ENCODE results near the gene MYO7B.
A peak's percentile ranks its signal among the peaks of the same experiment; 100 is the strongest.

MYO7B gene

DNA sequence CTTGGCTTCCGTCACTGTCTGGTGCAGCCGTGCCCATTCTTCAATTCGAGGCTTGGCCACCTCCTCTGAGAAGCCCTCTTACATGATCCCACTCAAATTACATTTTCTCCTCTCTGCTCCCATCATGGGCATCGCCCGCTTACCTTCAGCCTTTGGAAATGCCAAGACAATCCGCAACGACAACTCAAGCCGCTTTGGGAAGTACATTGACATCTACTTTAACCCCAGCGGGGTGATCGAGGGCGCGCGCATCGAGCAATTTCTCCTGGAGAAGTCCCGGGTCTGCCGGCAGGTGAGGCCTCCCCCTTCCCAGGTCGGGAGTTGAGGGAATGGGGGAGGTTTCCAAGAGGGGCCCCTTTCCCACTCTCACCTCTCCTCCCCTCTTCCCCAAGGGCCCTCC is 38.3 kb downstream of the MYO7B start:
- DNase-seq (ENCODE audit: low read depth): no peak

DNA sequence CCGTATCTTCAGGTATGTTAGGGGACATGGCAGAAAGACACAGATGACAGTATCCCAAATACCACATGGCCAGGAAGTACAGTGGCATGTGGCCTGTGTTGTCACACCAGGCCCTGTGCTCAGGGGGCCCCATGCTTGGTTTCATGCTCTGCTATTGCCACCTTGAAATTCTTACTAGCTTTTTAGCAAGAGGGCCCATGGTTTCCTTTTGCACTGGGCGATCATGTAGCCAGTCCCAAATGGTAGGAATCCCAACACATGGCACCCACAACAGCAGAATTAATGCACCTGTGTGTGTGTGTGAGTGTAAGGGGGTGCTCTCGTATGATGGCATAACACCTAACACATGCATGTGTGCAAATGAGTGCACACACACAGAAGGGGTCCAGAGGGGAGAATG is 39.2 kb downstream of the MYO7B start:
- DNase-seq (ENCODE audit: low read depth): no peak

DNA sequence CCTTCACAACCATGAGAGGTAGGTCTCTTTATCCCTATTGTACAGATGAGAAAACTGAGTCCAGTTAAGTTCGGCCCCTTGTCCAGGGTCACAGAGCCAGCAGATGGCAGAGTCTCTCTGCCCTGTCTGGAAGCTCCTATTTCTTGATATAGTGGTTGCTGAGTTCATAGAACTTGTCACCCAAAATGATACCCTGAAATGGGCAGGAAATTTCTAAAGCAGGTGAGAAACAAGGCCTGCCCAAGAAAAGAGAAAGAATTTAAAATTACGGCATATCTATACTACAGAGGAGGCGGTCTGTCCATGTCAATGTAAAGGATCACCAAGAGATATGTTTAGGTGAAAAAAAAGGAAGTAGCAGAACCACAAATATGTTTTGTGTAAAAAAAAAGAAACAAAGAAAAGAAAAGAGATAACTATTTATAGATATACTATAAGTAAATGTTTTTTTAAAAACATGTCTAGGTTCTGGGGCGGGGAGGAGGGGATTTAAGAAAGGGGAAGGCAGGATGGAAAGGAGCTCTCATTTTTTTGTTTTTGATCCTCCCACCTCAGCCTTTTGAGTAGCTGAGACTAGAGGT is 39.8 kb downstream of the MYO7B start:
- DNase-seq (ENCODE audit: low read depth): no peak

DNA sequence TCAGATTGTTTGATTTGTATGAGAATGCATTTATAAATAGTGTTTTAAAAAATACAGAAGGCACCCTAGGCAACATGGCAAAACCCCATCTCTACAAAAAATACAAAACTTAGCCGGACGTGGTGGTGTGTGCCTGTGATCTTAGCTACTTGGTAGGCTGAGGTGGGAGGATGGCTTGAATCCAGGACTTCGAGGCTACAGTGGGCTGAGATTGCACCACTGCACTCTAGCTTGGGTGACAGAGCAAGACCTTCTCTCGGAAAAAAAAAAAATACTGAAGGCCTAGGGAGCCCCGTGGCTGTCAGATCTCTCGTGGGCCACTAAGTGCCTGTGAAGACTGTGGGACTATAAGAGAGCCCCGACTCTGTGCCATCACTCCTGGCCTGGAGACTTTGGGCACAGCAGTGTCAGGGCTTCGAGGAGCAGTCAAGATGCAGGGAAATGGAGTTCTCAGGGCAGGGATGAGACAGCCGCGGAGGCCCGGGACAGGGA is 40.5 kb downstream of the MYO7B start:
- DNase-seq (ENCODE audit: low read depth): no peak

DNA sequence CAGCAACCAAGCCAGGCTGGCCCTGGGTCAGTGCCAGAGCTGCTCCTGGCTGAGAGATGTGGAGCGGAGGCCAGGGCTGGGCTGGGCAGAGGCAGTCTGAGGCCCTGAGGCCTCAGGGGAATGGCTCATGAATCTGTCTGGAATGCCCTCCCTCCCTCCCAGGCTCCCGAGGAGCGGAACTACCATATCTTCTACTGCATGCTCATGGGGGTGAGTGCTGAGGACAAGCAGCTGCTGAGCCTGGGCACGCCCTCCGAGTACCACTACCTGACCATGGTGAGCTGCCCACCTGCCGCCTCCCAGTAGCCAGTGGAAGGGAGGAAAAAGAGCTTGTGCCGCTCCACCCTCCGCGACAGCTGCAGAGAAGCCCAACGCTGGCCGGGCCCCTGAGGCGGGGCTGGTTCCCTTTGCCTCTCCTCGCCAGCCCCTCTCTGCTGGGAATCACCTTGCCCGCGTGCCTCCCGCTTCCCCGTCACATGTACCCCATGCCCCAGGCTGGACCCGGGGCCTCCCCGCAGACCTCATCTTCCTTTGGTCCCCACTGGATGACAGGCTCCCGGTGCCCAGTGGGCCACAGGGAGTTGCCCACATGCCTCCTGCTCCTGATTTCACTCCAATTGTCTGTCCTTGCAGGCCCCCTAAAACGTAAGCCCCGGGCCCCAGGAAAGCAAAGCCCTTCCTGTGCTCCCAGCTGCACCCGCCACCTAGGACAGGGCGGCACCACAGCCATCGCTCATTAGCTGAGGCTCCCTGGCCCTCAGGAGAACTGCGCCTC is 41.1 kb downstream of the MYO7B start:
- peak; percentile 94 for DNase-seq (ENCODE audit: low read depth)

DNA sequence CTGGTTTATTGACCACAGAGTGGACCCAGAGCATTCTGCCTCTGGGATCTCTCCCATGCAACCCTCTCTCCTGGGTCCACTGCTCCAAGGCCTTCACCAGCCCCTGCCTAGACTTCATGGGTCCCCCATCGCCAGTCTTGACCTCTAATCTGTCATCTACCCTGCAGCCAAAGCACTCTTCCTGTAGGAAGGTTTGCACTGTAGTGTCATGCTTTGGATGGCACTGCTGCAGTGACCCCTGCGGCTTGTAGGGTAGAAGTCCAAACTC is 41.7 kb downstream of the MYO7B start:
- DNase-seq (ENCODE audit: low read depth): no peak

DNA sequence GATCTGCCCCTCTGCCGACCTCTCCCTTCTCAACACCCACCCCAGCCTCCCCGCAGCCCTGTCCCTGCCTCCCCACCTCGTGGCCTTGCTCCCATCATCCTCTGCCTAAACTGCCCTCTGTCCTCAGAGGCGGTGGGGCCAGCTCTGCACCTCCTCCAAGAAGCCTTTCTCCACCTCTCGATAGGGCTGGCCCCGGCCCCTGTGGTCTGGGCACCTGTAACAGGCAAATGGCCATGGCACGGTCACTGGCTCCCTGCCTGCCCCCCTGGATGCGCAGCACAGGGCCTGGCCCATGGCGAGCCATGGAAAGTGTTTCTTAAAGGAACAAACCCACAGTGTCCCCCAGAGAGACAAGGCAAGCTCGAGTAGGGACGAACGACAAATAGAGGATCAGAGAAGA is 42.0 kb downstream of the MYO7B start:
- no peak for DNase-seq (ENCODE audit: low read depth)

DNA sequence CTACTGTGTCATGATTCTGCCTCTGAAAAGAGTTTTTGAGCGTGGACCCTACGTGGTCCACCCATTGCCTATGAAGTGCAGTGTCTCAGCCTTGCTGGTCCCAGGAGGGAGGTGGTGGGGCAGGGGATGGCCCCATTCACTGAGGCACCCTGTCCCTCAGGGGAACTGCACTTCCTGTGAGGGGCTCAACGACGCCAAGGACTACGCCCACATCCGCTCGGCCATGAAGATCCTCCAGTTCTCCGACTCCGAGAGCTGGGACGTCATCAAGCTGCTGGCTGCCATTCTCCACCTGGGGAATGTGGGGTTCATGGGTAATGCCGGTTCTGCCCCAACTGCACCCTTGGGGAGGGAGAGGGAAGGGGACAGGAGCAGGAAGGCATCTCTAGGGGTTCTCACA is 42.5 kb downstream of the MYO7B start:
- no peak for DNase-seq (ENCODE audit: low read depth)

DNA sequence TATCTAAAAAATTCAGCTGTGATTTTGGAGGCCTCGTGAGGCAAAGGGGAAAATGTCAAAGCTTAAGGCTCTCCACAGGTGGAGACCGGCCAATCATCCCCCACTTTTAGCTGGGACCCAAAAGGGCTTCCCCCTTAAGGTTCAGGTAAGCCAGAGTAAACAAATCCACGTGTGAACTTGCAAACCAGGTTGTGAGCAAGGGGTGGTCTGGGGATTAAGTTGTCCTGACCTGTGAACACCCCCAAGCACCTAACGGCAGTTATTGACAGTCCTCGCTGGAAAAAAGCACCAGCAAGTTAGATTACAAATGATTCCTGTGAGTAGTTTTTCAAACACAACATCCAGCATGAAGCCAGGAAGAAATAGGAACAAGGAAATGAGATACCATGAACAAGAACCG is 42.9 kb downstream of the MYO7B start:
- no peak for DNase-seq (ENCODE audit: low read depth)

DNA sequence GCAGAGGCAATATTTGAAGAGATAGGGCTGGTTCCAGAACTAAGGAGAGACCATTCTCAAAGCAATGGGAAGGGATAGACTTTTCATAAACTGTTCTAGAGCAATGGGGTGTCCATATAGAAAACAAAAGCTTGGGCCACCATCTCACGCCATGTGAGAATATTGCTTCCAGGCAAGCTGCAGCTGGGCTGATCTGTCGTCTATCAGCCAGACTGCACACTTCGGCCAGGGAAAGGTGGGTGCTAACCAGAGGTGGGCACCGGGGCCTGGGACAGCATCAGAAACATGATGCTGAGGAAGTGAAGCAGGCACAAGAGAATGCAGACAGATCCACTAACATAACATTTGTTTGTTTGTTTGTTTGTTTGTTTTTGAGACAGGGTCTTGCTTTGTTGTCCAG is 43.7 kb downstream of the MYO7B start:
- no peak for DNase-seq (ENCODE audit: low read depth)

DNA sequence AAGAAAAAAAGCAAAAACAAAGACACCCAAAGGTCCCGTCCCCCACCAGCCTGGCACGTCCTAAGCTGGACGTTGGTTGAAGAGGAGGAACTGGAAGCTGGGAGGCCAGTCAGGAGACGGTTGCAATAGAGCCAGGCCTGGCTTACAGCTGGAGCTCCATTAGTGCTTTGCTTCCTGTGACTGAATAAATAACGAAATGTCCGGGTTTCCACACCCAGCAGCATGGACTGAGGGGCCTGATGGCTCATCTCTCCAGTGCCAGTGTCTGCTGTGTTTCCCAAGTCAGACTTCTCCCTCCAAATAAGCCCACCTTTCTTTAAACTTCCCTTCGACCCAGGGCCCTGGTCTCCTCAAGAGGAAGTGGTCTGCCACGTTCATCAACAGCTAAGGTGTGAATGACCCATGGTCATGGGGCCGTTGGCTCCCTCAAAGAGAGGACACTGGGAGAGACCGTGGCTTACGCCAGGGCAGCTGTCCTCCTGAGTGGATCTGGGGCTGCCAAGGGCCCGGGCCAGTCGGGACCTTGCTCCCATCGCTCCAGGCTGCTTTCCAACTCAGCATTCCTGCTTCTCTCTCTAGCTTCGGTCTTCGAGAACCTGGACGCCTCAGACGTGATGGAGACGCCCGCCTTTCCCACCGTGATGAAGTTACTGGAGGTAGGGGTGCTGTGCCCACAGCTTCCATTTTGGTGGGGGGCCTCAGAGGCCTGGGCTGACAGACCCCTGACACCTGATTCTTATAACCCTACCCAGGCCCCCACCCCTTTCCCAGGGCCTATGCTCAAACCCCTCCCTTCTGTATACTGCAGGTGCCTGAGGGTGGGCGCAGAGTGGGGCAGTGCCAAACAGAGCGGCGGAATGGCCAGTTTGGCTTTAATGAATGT is 44.9 kb downstream of the MYO7B start:
- no peak for DNase-seq (ENCODE audit: low read depth)

DNA sequence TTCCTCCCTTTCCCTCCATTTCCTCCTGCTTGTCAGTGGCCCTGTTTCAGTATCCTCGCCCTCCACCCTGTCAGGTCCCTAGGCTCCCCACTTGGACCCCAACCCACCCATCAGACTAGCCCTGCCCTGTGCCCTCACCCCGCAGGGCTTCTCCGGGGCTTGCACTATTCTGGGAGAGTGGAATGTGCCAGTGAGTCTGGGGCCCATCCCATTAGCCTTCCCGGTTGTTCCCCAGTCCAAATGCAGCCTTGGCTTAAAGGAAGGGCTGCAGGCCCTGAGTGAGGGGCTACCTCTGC is 45.5 kb downstream of the MYO7B start:
- DNase-seq (ENCODE audit: low read depth): no peak

DNA sequence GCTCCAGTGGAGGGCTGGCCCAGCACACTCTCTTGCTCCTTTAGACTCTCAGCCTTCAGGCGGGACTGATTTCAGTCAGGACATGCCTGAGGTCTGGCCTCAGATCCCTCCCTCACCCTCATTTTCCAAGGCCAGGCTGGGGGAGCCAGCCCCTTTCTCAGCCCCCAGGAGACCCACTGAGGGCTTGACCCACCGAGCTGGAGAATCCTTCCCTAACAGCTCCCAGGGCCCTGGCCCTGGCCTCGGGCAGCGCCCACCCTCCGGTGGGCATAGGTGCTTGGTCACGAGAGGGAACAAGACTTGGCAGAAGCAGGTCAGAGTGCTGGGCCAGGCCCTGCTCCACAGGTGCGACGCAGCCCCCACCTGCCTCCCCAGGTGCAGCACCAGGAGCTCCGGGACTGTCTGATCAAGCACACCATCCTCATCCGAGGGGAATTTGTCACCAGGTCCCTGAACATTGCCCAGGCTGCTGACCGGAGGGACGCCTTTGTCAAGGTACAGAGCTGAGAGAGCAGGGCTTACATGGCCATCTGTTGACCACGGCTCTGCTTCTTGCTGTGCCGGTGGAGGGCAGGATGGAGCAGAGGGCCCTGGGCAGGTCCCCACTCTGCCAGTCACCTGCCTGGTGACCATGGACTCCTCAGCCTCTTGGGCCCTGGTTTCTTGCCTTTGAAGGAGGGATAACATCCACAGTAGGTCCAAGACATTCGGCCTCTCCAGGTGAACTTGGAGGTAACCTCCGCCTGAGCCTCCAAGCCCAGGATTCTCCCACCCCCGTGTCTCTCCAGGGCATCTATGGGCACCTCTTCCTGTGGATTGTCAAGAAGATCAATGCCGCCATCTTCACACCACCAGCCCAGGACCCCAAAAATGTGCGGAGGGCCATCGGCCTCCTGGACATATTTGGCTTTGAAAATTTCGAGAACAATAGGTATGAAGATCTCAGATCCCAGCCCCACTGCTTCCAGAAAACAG is 46.3 kb downstream of the MYO7B start:
- DNase-seq (ENCODE audit: low read depth): no peak

DNA sequence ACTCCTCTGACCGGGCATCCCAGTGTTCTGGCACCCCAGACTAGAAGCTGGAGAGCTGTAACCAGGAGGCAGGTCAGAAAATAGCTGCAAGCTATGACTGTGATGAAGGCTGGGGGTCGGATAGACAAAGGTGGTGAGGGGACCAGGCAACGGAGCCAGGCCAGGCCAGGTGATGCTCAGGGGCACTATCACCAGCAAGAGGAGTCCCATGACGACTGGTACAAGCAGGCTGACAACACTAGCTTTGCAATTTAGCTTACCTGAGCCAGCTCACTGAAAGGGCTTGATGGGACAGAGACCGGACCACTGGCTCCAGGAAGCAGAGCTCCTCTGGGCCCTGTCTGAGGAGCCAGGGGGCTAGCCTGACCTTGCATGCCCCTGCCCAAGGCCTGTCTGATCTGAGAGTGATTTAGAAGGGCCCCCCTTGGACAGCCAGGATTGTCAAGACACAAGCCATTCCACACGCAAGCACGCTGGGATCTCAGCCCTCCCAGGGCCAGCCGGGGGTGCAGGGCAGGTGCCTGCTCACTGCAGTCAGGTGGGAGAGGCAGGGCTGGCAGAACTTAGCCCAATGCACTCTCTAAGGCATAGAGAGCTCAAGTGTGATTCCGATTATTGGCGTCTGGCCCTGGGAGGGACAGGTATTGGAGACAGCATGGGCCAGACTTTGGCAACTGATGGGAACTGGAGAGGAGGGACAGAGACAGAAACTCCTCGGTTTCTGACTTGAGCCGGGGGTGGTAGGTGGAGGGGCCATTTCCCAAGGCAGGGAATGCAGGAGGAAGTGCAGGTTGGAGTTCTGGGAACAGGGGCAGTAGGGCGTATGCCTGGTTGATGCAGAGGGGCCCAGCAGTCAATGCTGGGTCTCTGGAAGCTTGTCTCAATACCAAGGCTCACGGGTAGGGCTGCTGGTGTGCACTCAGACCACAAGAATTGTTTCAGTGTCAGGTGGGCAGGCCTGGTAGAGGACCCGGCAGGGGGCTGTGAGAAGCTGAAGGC is 47.7 kb downstream of the MYO7B start:
- DNase-seq (ENCODE audit: low read depth): no peak

DNA sequence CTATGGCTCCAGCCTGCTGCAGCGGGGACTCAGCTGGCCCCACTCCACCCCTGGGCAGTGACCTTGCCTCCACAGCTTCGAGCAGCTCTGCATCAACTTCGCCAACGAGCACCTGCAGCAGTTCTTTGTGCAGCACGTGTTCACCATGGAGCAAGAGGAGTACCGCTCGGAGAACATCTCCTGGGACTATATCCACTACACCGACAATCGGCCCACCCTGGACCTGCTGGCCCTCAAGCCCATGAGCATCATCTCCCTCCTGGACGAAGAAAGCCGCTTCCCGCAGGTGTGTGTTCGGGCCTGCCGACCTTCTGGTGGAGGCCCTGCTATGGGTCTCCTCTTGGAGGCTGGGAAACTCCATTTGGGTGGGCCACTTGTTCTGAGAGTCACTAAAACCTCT is 48.6 kb downstream of the MYO7B start:
- no peak for DNase-seq (ENCODE audit: low read depth)

DNA sequence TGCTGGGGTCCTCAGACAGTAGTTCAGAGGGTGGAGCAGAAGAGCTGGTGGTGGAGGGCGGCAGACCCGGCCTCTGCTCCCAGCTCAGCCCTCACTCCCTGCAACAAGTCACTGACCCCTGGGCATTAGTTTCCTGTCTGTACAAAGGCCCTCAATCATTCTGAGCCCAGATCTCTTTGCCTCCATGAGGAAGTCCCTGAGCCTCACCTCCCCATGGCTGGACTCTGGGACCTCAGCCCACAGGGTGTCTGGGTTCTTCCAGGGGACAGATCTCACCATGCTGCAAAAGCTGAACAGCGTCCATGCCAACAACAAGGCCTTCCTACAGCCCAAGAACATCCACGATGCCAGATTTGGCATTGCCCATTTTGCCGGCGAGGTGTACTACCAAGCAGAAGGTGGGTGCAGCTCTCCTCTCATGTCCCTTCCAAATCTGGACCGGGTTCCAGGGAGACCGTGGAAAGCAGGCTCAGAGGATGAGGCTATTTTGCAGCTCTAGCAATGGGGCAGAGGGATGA is 49.1 kb downstream of the MYO7B start:
- no peak for DNase-seq (ENCODE audit: low read depth)

DNA sequence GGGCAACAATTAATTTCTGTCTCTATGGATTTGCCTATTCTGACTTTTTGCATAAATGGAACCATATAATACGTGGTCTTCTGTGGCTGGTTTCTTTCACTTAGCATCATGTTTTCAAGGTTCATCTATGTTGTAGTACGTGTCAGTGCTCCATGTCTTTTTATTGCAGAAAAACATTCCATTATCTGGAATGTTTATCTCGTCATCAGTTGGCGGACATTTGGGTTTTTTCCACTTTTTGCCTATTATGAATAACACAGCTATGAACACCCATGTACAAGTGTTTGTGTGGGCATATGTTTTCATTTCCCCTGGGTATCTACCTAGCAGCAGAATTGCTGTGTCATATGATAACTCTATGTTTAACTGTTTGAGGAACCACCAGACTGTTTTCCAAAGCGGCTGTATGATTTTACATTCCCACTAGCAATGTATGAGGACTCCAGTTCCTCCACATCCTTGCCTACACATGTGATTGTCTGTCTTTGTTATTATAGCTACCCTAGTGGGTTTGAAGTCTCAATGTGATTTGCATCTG is 49.9 kb downstream of the MYO7B start:
- peak; percentile 39 for DNase-seq (ENCODE audit: low read depth)

DNA sequence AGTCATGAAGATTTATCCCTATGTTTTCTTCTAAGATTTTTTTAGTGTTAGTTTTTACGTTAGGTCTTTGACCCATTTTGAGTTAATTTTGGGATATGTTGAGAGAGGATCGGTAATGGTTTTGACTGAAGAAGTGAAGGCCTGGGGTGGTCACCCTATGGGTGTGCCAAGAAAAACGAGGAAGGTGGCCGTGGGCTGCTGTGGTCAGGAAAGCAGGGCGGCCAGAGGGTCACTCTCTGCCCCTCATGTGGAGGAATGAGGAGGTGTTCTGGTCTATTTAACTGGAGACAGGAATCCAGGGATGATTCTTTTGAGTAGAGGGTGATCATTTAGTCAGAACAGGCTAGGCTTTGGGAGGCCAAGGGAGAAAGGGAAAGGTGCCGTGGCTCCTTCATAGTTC is 50.7 kb downstream of the MYO7B start:
- no peak for DNase-seq (ENCODE audit: low read depth)

DNA sequence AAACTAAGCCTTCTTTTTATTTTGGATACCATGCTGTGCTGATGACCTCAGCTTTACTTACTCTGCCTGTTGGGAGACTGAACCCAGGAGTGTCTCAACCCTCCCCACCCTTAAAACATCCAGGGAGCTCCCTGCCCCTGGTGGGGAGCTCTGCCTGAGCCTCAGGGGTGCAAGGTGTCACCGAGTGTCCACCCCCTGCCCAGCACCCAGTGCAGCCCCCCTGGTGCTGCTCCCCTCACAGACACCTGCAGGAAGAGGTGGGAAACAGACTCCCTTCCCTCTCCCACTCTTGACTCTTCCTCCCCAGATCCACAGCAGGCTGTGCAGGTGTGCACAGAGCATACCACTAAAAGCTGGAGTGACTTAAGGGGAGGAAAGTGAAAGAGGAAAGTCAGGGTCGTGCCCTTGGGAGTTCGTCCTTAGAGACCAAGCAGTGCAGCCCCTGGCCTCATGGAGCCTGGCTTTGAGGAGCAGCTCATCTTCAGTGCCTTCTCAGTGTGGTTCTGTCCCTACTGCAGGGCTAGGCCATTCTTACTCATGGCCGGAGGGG is 51.3 kb downstream of the MYO7B start:
- no peak for DNase-seq (ENCODE audit: low read depth)

DNA sequence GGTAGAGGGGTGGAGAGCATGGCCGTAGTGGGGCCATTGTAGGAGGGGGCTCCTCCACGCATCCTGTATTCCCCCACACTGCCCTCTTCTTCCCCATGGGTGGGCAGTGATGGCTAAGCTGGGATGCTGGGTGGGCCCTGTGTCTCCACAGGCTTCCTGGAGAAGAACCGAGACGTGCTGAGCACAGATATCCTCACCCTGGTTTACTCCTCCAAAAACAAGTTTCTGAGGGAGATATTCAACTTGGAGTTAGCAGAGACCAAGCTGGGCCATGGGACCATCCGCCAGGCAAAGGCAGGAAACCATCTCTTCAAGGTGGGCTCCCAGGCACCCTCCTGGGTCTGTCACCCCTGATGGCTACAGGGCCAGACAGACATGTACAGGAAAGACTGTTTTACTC is 52.8 kb downstream of the MYO7B start:
- no peak for DNase-seq (ENCODE audit: low read depth)
